GM15510 (cell line): ENCODE results near the gene MED9.

Experiments
- POLR2A ChIP-seq: IDR thresholded peaks from 3 replicates; pipeline ENCODE4 v1.6.1; 2011; ENCODE audit warnings: borderline replicate concordance; ENCODE audit not compliant: insufficient read length; ENCODE audit errors: extremely low read depth

The MED9 gene

DNA sequence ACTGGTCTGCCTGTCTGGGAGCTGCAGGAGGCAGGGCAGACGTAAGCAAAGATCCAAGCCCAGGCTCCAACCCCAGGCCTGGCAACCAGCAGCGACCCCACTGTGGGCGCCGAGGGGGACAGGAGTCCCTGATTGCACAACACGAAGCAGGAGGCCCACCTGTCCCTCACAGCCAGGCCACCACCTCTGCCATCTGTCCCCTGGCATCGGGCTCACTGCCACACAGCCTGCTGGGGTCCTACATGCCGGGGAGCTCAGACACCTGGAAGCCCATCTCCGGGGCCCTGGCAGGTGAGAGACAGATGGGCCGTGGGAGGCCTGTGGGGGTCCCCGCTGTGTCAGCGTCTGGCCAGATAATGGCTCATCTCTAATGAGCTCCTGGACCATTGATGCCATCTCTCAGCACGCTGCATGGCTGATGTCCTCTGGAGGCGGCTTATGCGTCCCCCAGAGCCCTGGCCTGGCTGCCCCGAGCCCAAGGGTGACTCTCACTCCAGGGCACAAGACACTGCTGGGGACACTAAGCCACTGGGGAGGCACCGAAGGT lies 30.7 kb downstream of the MED9 start:
- TF ChIP-seq POLR2A = no peak

DNA sequence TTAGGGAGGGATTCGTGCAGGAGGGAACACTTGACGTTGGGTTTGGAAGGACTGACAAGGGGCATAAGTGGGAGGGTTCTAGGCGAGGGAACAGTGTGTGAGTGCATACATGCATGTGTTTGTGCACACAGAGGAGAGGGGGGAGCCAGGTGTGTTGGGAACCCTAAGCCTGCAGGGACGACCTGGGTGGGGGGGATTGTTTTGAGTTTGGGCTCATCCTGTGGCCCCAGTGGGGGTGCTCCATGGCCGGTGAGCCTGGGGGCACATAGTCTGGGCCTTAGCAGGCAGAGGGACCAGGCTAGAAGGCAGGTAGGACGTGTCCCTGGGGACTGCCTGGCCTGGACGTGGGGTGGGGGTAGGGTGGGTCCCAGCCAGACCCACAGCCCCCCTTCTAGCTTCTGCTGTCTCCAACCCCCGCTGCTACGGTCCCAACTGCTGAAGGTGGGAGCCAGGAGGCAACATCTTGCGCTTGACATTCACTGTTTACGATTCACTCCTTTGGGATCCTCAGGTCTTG lies 31.3 kb downstream of the MED9 start:
- TF ChIP-seq POLR2A = no peak

DNA sequence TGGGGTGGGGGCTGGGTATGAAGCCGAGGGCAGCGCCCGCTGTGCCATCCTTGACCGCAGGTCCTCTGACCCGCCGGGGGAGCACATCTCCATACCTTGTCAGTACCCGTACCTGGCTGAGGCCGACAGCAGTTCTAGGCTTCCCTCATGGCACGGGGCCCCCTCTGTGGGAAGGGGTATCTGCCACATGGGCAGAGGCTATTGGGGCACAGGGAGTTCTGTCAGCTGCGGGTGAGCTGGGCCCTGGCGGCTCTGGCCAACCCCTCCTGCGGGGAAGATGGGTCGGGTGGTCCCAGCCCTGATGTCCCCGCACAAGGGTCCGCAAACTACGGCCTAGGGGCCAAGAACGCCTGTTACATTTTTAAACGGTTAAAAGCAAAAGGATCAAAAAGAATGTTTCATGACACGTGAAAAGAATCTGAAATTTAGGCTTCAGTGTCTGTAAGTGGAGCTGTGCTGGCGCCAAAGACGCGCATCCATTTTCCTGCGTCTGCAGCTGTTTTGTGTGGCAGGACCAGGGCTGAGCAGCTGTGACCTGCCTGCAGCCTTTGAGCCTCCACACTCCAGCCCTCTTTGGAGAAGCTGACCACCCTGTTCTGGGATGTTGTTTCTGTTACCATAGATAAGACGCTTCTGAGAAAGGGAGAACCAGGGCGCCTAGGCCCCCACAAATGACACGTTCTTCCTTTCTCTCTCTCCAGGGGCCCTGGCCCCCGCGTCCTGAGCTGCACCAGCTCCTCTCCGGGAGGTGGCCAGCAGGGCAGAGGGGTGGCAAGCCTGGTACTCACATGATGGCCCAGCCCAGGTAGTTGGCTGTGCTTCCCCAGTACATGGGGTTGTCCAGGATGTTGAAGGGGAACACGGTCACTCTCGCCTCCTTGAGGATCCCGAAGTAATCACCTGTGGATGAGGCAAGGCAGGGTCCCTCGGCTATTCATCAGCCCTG lies 32.1 kb downstream of the MED9 start:
- TF ChIP-seq POLR2A = no peak

DNA sequence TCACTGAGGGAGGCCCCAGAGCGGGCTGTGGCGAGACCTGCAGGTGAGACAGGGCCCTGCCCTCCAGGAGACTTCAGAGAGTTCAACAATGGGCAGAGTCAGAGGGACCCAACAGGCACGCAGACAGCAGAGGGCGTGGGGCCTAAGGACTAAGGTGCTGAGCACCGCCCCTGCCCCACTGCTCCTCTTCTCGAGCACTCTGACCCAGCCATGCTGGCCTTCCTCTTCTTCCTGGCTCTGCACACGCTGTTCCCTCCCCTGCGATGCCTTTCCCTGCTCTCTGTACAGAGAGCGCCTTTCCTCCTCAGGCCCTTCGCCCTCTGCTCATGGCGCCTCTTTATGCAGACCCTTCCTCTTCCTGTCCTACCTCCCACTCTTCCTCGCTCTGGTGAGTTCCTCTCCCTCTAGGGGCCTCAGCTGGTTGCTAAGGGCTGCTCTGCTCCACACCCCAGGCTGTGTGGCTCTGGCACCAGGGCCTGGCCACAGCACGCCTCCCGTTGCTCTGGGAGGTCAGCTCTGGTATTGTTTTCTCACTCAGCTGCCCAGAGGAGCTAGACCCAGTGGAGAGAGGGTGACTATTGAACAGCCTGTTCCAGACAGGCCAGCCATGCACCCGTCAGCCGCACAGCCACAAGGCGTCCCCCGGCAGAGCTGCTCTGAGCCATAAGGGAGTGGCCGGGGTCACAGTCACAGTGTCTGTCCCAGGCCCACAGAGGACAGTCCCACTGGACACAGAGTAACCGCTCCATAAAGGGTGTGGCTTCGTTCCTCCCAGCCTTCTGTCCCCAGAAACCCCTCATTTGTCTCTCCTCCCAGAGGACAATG lies 33.0 kb downstream of the MED9 start:
- no peak for TF ChIP-seq POLR2A

DNA sequence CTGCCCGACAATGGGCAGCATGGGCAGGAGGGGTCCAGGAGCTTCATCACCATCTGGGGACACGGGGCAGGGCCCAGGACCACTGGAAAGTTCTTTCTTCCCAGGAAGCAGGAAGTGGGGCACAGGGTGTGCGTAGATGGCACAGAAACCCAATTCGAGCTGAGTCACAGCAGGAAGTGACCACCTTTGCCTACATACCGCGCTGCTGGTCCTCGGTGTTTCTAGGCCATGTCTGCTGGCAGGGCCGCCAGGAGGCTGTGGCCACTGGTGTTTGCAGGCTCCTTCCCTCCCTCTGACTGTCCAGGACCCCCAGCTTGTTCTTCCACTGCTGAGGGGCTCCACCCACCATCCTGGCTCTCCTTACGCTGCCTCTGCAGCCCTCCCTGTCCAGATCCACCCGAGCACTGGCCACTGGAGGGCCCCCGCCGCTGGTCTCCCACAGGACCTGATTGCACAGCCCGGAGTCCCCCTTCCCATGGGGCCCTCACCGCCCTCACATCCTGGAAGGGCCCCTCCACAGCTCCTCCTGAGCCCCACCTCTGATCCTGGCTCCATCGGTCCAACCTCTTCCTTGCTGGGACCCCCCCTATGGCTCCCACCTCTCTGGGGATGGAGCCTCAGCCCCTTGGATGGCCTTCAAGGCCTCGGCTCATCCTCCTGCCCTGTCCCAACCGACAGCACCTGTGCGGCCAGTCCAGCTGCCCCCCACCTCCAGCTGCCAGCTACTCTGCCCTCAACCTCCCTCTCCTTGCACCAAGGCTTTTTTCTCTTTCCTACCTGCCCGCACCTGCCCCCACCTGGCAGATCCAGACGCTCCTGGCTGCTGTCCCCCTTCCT lies 33.9 kb downstream of the MED9 start:
- no peak for TF ChIP-seq POLR2A

DNA sequence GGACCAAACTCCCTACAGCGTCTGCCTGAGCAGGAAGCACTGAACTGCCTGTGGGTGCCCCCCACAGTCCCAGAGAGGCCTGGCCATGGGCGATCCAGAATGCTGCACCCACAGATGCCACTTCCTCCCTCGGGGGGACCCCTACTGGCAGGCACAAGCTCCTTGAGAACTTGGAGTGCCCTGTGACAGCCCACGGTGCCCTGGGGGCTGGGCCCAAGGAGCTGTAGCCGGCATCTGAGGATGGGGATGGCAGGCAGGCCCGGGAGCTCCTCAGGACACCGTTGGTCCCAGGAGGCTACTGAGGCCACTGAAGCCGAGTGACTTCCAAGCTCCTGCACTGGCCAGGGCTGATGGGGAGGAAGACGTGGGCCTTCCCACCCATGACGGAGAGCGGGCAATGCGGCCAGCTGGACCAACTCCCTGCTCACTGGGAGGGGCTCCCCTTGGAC lies 34.5 kb downstream of the MED9 start:
- TF ChIP-seq POLR2A = no peak

DNA sequence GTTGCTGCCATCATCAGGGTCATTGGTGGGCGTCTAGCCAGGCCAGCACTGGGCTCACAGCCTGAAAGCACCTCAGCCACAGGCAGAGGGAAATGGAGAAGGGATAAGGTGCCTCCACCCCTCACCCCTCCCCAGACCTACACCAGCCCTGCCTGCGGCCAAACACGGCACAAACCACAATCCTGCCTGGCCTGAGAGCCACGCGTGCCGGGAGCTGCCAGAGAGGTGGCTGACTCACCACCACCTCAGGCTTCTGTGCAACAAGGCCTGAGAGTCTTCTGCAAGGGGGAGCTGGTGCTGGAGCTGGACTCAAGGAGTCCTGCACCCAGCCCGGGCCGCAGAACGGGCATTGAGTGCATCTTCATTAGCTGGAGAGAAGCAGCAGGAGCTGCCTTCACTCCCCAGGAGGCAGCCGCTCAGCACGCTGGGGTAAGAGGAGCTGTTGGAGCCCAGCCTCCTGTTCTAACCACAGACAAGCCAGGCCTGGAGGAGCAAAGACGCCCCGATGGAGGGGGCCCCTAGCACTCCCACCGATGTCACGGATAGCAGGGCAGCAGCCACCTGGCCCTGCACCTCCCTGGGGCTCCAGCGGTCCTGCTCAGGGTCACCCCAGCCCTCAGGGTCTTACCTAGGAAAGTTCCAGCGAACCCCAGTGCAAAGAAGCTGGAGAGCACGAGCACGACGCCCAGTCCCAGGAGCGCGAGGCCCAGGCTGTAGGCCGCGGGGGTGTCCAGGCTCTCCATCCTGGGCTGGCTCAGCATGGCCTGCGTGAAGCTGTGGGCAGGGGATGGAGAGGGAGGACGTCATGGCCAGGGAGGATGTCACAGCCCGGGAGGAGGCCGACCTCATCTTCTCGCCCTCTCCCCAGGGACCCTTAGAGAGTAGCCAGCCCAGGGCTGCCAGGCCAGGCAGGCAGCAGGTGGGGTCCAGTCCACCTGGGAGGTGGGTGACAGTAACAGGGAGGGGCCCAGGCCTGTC lies 35.4 kb downstream of the MED9 start:
- TF ChIP-seq POLR2A = no peak

DNA sequence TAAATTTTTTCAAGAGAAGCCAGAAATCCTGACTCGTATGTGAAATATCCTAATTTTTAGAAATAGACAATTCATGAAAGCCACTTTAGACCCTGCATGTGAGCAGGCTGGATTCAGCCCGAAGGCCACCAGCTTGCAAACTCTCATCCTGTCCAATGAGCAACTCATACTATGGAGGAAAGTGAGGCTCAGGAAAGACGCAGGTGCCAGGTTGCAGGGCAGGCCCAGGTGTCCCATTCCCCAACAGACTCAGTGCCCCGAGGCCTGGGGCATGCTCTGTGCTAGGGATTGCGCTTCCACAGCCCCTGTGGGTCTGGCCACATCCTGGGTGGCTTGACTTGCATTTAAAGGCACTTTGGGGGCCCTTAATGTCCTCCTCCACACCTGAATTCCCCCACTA lies 36.1 kb downstream of the MED9 start:
- TF ChIP-seq POLR2A = no peak

DNA sequence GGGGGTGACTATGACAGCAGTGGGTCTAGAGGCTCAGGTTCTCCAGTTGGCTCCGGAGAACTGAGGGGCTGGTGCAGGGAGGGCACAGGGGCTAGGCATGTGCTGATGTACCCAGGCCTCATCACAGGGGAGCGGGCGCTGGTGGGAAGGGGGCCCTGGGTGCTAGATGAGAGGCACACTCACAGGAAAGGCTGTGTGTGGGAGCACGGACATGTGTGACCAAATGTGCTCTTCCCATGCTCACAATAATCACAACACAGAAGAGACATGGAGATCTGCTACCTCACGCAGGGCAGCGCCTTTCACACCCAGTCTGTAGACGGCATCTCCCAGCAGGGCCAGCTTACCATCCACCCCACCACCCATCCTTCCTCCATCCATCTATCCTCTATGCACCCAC lies 36.8 kb downstream of the MED9 start:
- no peak for TF ChIP-seq POLR2A

DNA sequence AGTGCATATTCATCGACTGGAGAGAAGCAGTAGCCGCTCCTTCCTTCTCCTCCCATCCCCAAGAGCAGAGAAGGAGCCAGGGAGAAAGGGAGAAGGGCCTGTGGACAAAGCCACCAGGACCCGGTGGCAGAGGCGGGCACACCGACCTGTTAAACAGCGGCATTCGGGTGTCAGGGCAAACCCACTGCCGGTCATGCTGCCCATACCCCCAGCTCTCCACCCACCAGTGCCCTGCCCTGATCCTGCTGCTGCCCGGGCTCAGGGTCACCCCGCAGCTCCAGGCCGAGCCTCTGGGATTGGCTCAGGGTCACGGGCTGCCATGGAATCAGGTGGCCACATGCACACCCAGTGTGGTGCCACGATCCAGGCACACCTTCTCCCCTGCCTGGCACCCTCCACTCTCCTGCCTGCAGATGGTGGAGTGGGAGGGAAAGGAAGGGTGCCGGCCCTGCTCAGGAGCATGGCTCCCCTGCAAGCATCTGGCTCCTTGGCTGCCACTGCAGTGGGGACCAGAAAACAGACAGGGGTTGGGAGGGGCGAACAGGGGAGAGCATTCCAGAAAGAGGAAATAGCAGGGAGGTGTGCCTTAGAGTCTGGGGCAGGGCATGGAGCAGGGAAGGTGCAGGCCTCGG lies 37.7 kb downstream of the MED9 start:
- TF ChIP-seq POLR2A = no peak

DNA sequence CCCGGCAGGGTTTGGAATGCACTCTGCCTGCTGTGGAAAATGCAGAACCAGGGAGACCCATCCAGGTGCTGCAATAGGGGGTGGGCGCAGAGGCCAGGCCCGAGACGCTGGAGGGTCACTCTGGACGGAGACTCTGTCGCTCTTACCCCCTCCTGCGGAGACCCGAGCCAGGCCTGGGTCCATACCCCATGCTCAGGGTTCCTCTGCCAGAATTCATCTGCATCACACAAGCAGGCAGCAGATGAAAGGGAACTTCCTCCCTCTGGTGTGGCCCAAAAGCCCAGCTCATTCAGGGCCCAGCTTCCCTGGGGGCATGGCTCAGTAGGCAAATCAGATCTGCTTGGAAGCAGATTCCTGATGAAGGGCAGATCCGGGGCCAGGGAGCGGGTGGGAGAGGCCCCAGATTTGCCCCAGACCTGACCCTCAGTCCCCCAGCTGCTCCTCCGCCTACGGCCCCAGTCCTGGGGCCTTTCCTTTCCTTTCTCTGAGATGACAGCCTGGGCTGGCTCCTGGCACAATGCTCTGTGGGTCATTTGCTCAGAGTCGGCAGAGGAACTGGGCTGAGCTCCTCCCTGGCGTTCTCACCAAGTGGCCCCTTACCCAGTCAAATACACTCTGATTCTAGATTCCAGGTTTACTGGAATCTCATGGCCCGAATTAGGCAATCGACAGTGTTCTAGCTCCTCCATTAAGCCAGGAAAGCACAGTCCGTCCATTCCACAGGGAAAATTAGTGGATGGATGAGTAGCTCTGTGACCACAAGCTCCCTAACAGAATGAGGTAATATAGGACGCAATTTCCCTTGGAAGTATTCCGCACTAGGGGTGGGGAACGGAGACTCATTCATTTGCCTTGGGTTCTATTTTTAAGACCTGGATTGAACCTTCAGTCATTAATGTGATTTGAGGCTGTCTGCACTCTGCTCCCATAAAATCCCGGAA lies 38.5 kb downstream of the MED9 start:
- no peak for TF ChIP-seq POLR2A
